NCI-H82 treated with DMSO at 0.1 percent for 48 hours (cell line): ENCODE measurements around the gene NPM1.

Experiments
- DNase-seq: peaks from one replicate; lab custom pipeline; 2025; ENCODE audit not compliant: unreplicated experiment; lab: John Stamatoyannopoulos, UW

Gene NPM1

GRCh38 chr5:171427318-171428167, 39.9 kb downstream of the NPM1 start:
- no peak for DNase-seq

GRCh38 chr5:171428168-171428696, 40.6 kb downstream of the NPM1 start:
- DNase-seq, result no peak

- DNase-seq, result no peak
These were observed 41.3 kb downstream of the NPM1 start for GRCh38 chr5:171428809-171429542.

GRCh38 chr5:171429543-171429910, 41.9 kb downstream of the NPM1 start:
- no peak for DNase-seq

GRCh38 chr5:171431251-171431777, 43.7 kb downstream of the NPM1 start:
- no peak for DNase-seq

GRCh38 chr5:171432076-171432475, 44.4 kb downstream of the NPM1 start:
- DNase-seq, result no peak

GRCh38 chr5:171432583-171433351, 45.1 kb downstream of the NPM1 start:
- no peak for DNase-seq

- DNase-seq, result no peak
These were observed 45.7 kb downstream of the NPM1 start for GRCh38 chr5:171433352-171433698.

GRCh38 chr5:171433982-171434676, 46.5 kb downstream of the NPM1 start:
- no peak for DNase-seq

- DNase-seq, result no peak
These were observed 47.2 kb downstream of the NPM1 start for GRCh38 chr5:171434874-171435273.

GRCh38 chr5:171435908-171436307, 48.3 kb downstream of the NPM1 start:
- no peak for DNase-seq

GRCh38 chr5:171436804-171437285, 49.2 kb downstream of the NPM1 start:
- no peak for DNase-seq

- no peak for DNase-seq
These were observed 49.7 kb downstream of the NPM1 start for GRCh38 chr5:171437286-171437821.

- no peak for DNase-seq
These were observed 51.1 kb downstream of the NPM1 start for GRCh38 chr5:171438738-171439137.

GRCh38 chr5:171441246-171441791, 53.7 kb downstream of the NPM1 start:
- no peak for DNase-seq

GRCh38 chr5:171442287-171443042, 54.8 kb downstream of the NPM1 start:
- no peak for DNase-seq

GRCh38 chr5:171444582-171444981, 56.9 kb downstream of the NPM1 start:
- no peak for DNase-seq

- no peak for DNase-seq
These were observed 58.2 kb downstream of the NPM1 start for GRCh38 chr5:171445644-171446516.
